Activated T-helper 1 cell treated with anti-CD3 and anti-CD28 coated beads, Interleukin-2, amount 50 U/mL, for 16 hours (primary cell): ENCODE data around the gene PPTC7.
"Not testable (repeated sequence)": the region's sequence is repeated elsewhere in the genome, so short reads cannot be mapped to it uniquely, and the experiment has no call there.

Experiments used
- DNase-seq, 2 donors: peaks; one replicate each; pipeline ENCODE4 v3.0.0-alpha.2; 2020; ENCODE audit warnings: low read depth in 1 of 2, low spot score in 1 of 2

PPTC7 gene

GRCh38 chr12:110561471-110562201 lies 21.5 kb downstream of the PPTC7 start:
- no peak for DNase-seq

GRCh38 chr12:110560946-110561345 lies 22.2 kb downstream of the PPTC7 start:
- DNase-seq = no peak

DNA sequence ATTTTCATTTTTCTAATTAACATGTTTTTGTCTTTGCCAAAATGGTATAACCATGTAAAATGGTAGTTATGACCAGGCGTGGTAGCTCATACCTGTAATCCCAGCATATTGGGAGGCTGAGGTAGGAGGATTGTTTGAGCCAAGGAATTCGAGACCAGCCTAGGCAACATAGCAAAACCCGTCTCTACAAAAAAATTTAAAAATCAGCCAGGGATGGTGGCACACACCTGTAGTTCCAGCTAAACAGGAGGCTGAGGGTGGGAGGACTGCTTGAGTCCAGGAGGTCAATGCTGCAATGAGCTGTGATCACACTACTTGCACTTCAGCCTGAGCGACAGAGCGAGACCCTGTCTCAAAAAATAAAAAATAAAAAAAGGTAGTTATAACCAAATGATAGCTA lies 23.1 kb downstream of the PPTC7 start:
- DNase-seq = no peak

GRCh38 chr12:110558945-110559344 lies 24.2 kb downstream of the PPTC7 start:
- DNase-seq = not testable (repeated sequence)

DNA sequence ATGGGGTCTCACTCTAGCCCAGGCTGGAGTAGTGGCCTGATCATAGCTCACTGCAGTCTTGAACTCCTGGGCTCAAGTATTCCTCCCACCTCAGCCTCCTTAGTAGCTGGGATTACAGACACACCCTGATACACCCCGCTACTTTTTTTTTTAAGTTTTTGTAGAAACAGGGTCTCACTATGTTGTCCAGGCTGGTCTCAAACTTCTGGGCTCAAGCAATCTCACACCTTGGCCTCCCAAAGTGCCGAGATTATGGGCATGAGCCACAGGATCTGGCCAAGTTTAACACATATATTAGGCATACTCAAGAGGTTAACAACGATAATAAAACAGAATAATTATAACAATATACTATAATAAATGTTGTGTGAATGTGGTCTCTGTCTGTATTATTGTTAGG lies 25.8 kb downstream of the PPTC7 start:
- DNase-seq = no peak

DNA sequence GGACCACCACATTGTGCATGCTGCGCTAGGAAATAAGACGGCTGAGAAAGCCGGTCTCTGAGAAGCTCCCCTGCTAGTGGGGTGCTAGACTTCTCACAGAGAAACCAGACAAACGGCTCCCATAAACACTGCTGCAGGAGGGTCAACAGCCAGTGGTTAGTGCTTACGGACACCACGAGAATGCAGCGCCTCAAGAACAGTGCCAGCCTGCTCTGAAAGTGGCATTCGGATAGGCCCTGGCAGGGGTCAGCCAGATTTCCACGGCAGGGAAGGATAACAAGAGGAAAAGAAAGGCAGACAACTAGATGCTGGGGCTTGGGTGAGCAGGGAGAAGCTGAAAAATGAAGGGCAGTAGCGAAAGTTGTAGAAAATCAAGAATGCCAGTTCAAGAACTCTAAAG lies 26.4 kb downstream of the PPTC7 start:
- DNase-seq = no peak

GRCh38 chr12:110555577-110556406 lies 27.3 kb downstream of the PPTC7 start:
- no peak for DNase-seq

GRCh38 chr12:110554184-110554583 lies 28.9 kb downstream of the PPTC7 start:
- no peak for DNase-seq

- DNase-seq = no peak
Measured at GRCh38 chr12:110550981-110551380, 32.1 kb downstream of the PPTC7 start.

- DNase-seq = no peak
Measured at GRCh38 chr12:110549716-110550115, 33.4 kb downstream of the PPTC7 start.

GRCh38 chr12:110548678-110549077 lies 34.4 kb downstream of the PPTC7 start:
- no peak for DNase-seq

- DNase-seq = no peak
Measured at GRCh38 chr12:110547090-110547489, 36.0 kb downstream of the PPTC7 start.

GRCh38 chr12:110546339-110546738 lies 36.8 kb downstream of the PPTC7 start:
- DNase-seq = no peak

- no peak for DNase-seq
Measured at GRCh38 chr12:110545812-110546211, 37.3 kb downstream of the PPTC7 start.

DNA sequence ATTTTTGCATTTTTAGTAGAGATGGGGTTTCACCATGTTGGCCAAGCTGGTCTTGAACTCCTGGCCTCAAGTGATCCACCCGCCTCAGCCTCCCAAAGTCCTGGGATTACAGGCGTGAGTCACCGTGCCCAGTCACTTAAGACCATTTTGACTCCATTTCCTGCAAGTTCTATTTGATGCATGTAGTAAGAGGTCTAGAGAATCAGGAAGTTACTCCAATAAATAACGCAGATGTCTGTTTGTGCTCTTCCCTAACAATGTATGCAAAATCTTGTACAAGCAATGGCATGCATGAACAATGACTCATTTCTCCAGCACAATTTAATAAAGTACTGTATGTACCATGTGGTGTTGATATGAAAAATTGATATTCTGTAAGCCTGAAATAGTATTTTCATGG lies 37.9 kb downstream of the PPTC7 start:
- DNase-seq = not testable (repeated sequence)

GRCh38 chr12:110543965-110544364 lies 39.2 kb downstream of the PPTC7 start:
- no peak for DNase-seq

DNA sequence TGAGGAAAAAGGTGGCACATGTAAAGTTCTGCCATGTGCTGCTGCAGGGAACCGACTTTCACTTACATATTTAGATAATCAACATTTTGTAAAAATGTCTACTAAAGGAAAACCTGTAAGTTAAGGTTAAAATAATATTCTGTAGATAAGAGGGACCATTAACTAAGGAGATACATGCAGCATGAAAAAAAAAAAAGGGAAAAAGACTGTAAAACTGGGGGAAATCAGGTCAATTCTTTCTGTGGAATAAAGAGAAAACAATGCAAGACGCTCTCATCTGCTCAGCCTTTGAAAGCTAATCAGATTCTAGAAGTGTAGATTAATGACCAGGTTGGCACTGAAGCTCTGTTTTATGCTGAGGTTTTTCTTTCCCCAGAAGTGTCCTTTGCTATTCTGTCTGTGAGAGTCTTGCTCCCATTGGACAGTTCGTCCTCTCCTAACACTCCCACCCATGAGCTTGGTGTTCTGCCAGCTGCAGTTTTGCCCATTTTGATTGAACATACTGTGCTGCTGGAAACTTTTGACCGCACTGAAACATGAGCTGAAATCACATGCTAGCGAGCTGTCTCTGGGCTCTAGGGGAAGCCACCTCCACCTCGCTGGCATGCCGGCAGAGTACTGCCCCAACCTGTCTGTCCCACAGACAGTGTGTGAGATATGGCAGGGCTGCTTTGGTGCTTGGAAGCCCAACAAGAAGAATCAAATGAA lies 39.7 kb downstream of the PPTC7 start:
- DNase-seq = no peak

GRCh38 chr12:110540048-110540447 lies 43.1 kb downstream of the PPTC7 start:
- no peak for DNase-seq

DNA sequence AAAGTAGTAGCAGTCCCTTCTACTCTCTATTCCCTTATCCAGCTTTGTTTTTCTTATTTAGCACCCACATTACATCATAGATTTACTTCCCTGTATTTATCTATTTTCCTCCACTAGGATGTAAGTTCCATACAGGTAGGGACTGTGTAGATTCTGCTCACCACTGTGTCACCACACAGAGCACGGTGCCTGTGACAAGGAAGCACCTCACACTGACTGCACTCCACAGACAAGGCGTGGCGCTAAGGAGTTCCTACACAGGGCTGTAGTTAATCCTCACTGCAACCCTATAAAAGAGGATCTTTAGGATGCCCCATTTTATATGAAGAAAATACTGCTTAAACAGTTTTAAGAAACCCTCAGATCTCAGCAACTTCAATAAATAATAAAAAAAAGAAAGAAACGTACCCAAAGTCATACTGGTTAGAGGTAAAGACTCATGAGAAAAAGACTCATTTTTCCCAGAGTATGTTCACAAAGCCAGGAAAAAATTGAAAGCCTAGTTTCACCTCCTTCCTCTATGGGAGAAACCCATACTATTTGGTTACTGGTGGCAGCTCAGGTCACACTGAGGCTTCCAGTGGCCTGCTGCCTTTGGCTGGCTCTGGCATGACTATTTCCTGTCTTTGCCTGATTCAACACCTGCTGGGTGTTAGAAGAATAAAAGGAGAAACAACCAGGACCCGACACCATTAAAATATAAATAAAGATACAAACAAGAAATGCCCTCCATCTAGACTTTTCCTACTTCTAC lies 44.1 kb downstream of the PPTC7 start:
- no peak for DNase-seq

DNA sequence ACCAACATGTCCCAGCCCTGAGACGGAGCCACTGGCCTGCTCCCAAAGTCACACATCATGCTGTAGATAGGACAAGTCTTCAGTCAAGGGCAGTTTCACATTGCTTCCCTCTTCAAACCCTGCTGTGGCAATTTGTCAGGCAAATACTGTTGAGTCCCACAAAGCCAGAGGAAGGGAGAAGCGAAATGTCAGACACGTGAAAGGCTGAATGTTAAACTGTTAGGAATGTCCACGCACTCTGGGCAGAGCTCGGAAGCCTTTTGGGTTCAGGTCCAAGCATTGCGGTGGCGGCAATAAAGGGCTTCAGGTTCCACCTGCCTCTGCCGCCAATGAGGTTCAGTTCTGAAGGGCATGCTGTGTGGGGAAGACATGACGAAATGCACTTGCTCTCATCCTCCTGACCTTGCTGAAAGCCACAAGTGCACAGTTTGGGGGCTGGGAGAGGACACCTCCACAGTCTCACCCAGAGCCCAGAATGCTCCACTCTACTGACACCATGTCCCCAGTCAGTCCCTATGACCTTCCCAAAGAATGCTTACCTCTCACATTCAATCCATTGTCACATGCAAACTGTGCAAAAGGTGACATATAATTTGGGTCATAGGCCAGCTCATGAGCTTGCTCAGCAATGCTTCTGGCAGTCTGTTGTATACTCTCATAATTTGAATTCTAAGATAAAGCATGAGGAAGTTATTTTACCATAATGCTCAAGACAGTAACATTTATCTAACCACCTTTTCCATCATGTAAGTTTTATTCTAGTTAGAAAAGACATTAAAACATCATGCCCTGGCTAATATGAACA lies 45.3 kb downstream of the PPTC7 start:
- no peak for DNase-seq
